SK-N-SH treated with all-trans-retinoic acid at 6 μM for 48 hours (cell line): ENCODE measurements around the gene KEL.

Source experiments
- ATAC-seq: fragments of 200-7000 bp; cut with Tn5 transposase; 3 replicates; pipeline ENCODE4 v1.9.1; 2020; ENCODE audit warnings: mild to moderate bottlenecking, moderate library complexity
- ARNTL ChIP-seq: fragments of 450-650 bp; formaldehyde crosslinking; IDR thresholded peaks from 2 replicates; pipeline ENCODE4 v1.5.0; 2020; ENCODE audit warnings: low read depth, mild to moderate bottlenecking, moderate library complexity, borderline replicate concordance
- BACH2 ChIP-seq: fragments of 250-450 bp; sonication (Bioruptor Pico); IDR thresholded peaks from 2 replicates; pipeline ENCODE4 v1.9.0; 2021; ENCODE audit warnings: mild to moderate bottlenecking, borderline replicate concordance
- CSDC2 ChIP-seq: fragments of 250-450 bp; sonication (Bioruptor Pico); IDR thresholded peaks from 2 replicates; pipeline ENCODE4 v1.5.0; 2020; ENCODE audit warnings: mild to moderate bottlenecking, moderate library complexity
- ESRRG ChIP-seq: fragments of 250-450 bp; sonication (Bioruptor Pico); IDR thresholded peaks from 2 replicates; pipeline ENCODE4 v1.6.1; 2021; ENCODE audit warnings: mild to moderate bottlenecking
- GLIS3 ChIP-seq: fragments of 250-450 bp; sonication (Bioruptor Pico); IDR thresholded peaks from 2 replicates; pipeline ENCODE4 v1.5.0; 2020; ENCODE audit warnings: mild to moderate bottlenecking, moderate library complexity
- ISL1 ChIP-seq: fragments of 250-450 bp; sonication (Bioruptor Pico); IDR thresholded peaks from 2 replicates; pipeline ENCODE4 v2.1.2; 2022; ENCODE audit warnings: mild to moderate bottlenecking, moderate library complexity
- OSR1 ChIP-seq: fragments of 250-450 bp; sonication (Bioruptor Pico); IDR thresholded peaks from 2 replicates; pipeline ENCODE4 v1.8.0; 2022; ENCODE audit warnings: moderate library complexity, mild to moderate bottlenecking, inconsistent platforms
- PPARA ChIP-seq: fragments of 250-450 bp; sonication (Bioruptor Pico); IDR thresholded peaks from 2 replicates; pipeline ENCODE4 v1.5.0; 2020; ENCODE audit warnings: mild to moderate bottlenecking, borderline replicate concordance
- RARB ChIP-seq: fragments of 250-450 bp; sonication (Bioruptor Pico); IDR thresholded peaks from 2 replicates; pipeline ENCODE4 v1.8.0; 2021; ENCODE audit warnings: mild to moderate bottlenecking, moderate library complexity
- SNAI2 ChIP-seq: fragments of 250-450 bp; sonication (Bioruptor Pico); IDR thresholded peaks from 2 replicates; pipeline ENCODE4 v1.5.0; 2020; ENCODE audit warnings: mild to moderate bottlenecking, moderate library complexity
- TCF4 ChIP-seq: fragments of 250-450 bp; sonication (Bioruptor Pico); IDR thresholded peaks from 2 replicates; pipeline ENCODE4 v1.8.0; 2021; ENCODE audit warnings: mild to moderate bottlenecking, moderate library complexity, borderline replicate concordance
- TOX ChIP-seq: fragments of 250-450 bp; sonication (Bioruptor Pico); IDR thresholded peaks from 2 replicates; pipeline ENCODE4 v1.8.0; 2021; ENCODE audit warnings: mild to moderate bottlenecking, moderate library complexity, borderline replicate concordance
- ZC3H10 ChIP-seq: fragments of 250-450 bp; sonication (Bioruptor Pico); IDR thresholded peaks from 2 replicates; pipeline ENCODE4 v1.5.1; 2021; ENCODE audit warnings: mild to moderate bottlenecking, moderate library complexity
- ZFP3 ChIP-seq: fragments of 250-450 bp; sonication (Bioruptor Pico); IDR thresholded peaks from 2 replicates; pipeline ENCODE4 v1.5.0; 2020; ENCODE audit warnings: mild to moderate bottlenecking, moderate library complexity
- ZNF565 ChIP-seq: fragments of 450-650 bp; formaldehyde crosslinking; conservative IDR thresholded peaks from 2 replicates; pipeline ENCODE4 v1.5.0; 2020; ENCODE audit warnings: low read depth, mild to moderate bottlenecking, moderate library complexity
- ZNF70 ChIP-seq: fragments of 450-650 bp; formaldehyde crosslinking; IDR thresholded peaks from 2 replicates; pipeline ENCODE4 v1.5.0; 2020; ENCODE audit warnings: mild to moderate bottlenecking, moderate library complexity
- TF ChIP-seq, protein P1 (sequence below): fragments of 250-450 bp; sonication (Bioruptor Pico); IDR thresholded peaks from 2 replicates; pipeline ENCODE4 v1.5.0; 2020; ENCODE audit warnings: mild to moderate bottlenecking, moderate library complexity
- TF ChIP-seq, protein P2 (sequence below): fragments of 250-450 bp; sonication (Bioruptor Pico); IDR thresholded peaks from 2 replicates; pipeline ENCODE4 v1.5.1; 2021; ENCODE audit warnings: mild to moderate bottlenecking, moderate library complexity
- TF ChIP-seq, protein P3 (sequence below): fragments of 250-450 bp; sonication (Bioruptor Pico); IDR thresholded peaks from 2 replicates; pipeline ENCODE4 v1.5.1; 2020; ENCODE audit warnings: low read depth, mild to moderate bottlenecking, moderate library complexity
- TF ChIP-seq, protein P4 (sequence below): fragments of 250-450 bp; sonication (Bioruptor Pico); IDR thresholded peaks from 2 replicates; pipeline ENCODE4 v1.8.0; 2021; ENCODE audit warnings: low read depth, mild to moderate bottlenecking, moderate library complexity, borderline replicate concordance

KEL gene

DNA sequence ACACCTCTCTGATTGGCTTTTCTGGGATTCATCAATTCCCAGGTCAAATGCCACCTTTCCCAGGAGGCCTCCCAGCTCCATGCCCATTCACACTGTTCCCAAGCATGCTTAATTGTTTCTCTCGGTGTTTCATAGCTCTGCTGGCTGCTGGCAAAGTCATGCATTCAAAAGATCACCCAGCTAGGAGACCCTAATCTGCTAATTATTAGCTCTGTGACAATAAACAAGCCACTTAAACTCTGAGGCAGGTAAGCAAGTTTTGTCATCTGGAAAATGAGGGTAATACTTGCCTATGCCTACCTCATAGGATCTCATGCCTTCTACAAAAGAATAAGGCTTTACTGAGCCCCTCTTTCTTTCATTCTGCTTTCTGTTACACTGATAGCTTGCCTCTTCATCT lies 828 bp upstream of the KEL start:
- TF ChIP-seq ZNF565 (CRISPR knock-in tag): no peak
- no peak for TF ChIP-seq ARNTL (CRISPR knock-in tag)
- TF ChIP-seq TCF4: no peak
- no peak for TF ChIP-seq TOX (CRISPR knock-in tag)
- no peak for TF ChIP-seq ISL1
- TF ChIP-seq, protein P1, sequence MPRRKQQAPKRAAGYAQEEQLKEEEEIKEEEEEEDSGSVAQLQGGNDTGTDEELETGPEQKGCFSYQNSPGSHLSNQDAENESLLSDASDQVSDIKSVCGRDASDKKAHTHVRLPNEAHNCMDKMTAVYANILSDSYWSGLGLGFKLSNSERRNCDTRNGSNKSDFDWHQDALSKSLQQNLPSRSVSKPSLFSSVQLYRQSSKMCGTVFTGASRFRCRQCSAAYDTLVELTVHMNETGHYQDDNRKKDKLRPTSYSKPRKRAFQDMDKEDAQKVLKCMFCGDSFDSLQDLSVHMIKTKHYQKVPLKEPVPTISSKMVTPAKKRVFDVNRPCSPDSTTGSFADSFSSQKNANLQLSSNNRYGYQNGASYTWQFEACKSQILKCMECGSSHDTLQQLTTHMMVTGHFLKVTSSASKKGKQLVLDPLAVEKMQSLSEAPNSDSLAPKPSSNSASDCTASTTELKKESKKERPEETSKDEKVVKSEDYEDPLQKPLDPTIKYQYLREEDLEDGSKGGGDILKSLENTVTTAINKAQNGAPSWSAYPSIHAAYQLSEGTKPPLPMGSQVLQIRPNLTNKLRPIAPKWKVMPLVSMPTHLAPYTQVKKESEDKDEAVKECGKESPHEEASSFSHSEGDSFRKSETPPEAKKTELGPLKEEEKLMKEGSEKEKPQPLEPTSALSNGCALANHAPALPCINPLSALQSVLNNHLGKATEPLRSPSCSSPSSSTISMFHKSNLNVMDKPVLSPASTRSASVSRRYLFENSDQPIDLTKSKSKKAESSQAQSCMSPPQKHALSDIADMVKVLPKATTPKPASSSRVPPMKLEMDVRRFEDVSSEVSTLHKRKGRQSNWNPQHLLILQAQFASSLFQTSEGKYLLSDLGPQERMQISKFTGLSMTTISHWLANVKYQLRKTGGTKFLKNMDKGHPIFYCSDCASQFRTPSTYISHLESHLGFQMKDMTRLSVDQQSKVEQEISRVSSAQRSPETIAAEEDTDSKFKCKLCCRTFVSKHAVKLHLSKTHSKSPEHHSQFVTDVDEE (CRISPR knock-in tag): no peak
- TF ChIP-seq RARB (CRISPR knock-in tag): no peak
- TF ChIP-seq, protein P2, sequence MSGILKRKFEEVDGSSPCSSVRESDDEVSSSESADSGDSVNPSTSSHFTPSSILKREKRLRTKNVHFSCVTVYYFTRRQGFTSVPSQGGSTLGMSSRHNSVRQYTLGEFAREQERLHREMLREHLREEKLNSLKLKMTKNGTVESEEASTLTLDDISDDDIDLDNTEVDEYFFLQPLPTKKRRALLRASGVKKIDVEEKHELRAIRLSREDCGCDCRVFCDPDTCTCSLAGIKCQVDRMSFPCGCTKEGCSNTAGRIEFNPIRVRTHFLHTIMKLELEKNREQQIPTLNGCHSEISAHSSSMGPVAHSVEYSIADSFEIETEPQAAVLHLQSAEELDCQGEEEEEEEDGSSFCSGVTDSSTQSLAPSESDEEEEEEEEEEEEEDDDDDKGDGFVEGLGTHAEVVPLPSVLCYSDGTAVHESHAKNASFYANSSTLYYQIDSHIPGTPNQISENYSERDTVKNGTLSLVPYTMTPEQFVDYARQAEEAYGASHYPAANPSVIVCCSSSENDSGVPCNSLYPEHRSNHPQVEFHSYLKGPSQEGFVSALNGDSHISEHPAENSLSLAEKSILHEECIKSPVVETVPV: no peak
- TF ChIP-seq ESRRG (CRISPR knock-in tag): no peak
- TF ChIP-seq BACH2 (CRISPR knock-in tag): no peak

DNA sequence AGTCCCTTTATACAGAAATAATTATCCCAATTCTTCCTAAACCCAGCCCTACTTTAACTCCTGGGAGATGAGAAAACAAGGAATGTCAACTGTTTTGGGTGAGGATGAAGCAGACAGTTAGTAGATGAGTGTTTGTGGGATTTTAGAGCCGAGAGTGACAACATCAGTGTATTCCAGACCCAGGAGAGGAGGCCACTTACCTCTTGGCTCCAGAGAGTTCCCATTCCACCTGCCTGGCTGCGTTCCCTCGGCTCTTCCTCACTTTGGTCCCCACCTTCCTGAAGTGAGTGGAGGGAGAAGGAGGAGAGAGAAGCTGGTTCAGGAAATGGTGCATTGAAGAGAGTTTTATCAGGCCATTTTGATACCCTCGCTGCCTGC lies 579 bp downstream of the KEL start:
- ATAC-seq: no peak
- TF ChIP-seq ZNF70 (no peak), ISL1 (no peak), RARB (CRISPR knock-in tag) (no peak), ZFP3 (CRISPR knock-in tag) (no peak), ZNF565 (CRISPR knock-in tag) (no peak), TOX (CRISPR knock-in tag) (no peak)

More for the DNA sequence above, 828 bp upstream of the KEL start:
- ATAC-seq: no peak

DNA sequence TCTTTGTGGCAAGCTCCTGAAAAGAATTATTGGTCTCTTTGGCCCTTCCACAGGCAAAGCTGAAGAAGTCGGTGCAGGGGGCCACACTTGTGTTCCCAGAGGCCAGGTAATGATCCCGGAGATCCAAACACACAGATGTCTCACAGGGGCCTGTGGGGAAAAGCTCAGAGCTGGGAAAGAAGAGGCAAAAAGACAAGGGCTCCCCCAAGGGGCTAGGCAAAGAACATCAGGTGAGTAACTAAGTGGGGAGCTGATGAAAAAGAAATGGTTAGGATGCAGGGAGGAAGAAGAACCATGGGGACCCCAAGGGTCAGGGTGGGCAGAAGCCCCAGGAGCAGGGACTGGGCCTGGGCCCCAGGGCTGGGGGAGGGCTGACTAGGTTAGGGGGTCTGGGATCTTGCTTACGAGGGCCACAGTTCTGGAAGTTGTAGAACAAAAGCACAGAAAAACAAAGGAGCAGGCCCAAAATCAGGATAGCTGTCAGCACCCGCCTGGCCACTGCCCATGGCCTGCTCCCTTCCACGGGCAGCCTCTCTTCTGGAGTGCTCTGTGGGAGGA lies 1.1 kb downstream of the KEL start:
- ATAC-seq: no peak
- TF ChIP-seq RARB (CRISPR knock-in tag): no peak
- TF ChIP-seq, protein P2: no peak
- TF ChIP-seq, protein P3, sequence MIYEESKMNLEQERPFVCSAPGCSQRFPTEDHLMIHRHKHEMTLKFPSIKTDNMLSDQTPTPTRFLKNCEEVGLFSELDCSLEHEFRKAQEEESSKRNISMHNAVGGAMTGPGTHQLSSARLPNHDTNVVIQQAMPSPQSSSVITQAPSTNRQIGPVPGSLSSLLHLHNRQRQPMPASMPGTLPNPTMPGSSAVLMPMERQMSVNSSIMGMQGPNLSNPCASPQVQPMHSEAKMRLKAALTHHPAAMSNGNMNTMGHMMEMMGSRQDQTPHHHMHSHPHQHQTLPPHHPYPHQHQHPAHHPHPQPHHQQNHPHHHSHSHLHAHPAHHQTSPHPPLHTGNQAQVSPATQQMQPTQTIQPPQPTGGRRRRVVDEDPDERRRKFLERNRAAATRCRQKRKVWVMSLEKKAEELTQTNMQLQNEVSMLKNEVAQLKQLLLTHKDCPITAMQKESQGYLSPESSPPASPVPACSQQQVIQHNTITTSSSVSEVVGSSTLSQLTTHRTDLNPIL: no peak
- TF ChIP-seq, protein P4, sequence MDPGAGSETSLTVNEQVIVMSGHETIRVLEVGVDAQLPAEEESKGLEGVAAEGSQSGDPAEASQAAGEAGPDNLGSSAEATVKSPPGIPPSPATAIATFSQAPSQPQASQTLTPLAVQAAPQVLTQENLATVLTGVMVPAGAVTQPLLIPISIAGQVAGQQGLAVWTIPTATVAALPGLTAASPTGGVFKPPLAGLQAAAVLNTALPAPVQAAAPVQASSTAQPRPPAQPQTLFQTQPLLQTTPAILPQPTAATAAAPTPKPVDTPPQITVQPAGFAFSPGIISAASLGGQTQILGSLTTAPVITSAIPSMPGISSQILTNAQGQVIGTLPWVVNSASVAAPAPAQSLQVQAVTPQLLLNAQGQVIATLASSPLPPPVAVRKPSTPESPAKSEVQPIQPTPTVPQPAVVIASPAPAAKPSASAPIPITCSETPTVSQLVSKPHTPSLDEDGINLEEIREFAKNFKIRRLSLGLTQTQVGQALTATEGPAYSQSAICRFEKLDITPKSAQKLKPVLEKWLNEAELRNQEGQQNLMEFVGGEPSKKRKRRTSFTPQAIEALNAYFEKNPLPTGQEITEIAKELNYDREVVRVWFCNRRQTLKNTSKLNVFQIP (CRISPR knock-in tag): no peak
- TF ChIP-seq ZNF70: no peak
- TF ChIP-seq ISL1: no peak
- TF ChIP-seq TCF4: no peak
- TF ChIP-seq OSR1 (CRISPR knock-in tag): no peak
- TF ChIP-seq ESRRG (CRISPR knock-in tag): no peak
- TF ChIP-seq ARNTL (CRISPR knock-in tag): no peak
- TF ChIP-seq SNAI2 (CRISPR knock-in tag): no peak
- TF ChIP-seq PPARA (CRISPR knock-in tag): no peak
- no peak for TF ChIP-seq GLIS3 (CRISPR knock-in tag)
- TF ChIP-seq ZC3H10 (CRISPR knock-in tag): no peak
- no peak for TF ChIP-seq CSDC2 (CRISPR knock-in tag)
- TF ChIP-seq, protein P1 (CRISPR knock-in tag): no peak
- no peak for TF ChIP-seq ZNF565 (CRISPR knock-in tag)
